ENCODE results near the gene IARS2.
"Not testable (repeated sequence)": the region's sequence is repeated elsewhere in the genome, so short reads cannot be mapped to it uniquely, and the experiment has no call there.

IARS2 gene

GRCh38 chr1:220094016-220094911, at the start of gene IARS2:
IARS2 (plus strand) TSS chr1:220094132; CDS start chr1:220094217, 85 bp downstream.
- DNase-seq (ENCODE audit: low read depth in 3 of 3) = peak; percentile 81 to 92 (median 88)

- DNase-seq (ENCODE audit: low read depth in 3 of 3) = no peak
Measured at GRCh38 chr1:220044678-220045355, 49.1 kb upstream of the IARS2 start.

- peak in 1 of 3 experiments; percentile 5 for DNase-seq (ENCODE audit: low read depth in 3 of 3)
Measured at GRCh38 chr1:220045356-220046051, 48.4 kb upstream of the IARS2 start.

DNA sequence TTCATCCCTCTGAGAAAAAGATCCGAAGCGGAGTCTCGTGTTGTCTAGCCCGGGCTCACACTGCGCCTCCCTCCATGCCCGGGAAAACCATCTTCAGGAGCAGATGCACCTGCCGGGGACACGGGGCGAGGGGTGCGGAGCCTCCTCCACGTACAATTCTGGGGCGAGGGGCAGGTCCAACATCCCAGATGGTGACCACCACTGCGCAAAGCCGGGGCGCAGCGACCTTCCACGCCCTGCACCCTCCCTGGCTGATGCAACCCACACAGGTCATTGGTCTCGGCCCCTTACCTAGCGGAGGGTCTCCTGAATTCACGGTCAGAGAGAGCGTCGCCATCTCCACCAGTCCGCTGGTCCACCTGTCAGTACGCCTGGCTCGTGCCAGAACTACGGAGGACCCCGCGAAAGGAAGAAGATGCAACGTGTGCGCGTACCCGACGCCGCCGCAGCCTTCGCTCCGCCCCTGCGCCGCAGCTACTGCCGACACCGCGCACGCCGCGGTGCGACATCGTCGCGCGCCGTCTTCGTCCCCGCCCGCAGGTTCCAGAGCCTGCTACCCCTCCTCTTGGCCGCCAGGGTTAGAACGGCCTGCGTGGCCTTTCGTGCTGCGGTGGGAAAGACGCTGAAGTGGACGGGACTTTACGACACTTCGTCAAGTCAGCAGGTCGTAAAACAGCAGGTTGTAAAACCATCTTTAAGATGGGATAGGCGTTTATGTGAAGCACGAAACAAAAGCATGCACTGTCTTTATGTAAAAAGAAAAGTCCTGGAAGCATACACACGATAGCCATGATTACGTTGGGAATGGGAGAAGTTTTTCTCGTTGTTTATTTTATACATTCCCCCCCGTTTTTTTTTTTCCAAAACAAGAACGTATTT, 47.6 kb upstream of the IARS2 start, which contains the start of gene EPRS1:
Gene EPRS1 (minus strand): TSS at position 454 of the 879 bp plus-strand sequence. CDS start 117 bp downstream, at position 337.
- peak; percentile 89 to 91 (median 89) for DNase-seq (ENCODE audit: low read depth in 3 of 3)

DNA sequence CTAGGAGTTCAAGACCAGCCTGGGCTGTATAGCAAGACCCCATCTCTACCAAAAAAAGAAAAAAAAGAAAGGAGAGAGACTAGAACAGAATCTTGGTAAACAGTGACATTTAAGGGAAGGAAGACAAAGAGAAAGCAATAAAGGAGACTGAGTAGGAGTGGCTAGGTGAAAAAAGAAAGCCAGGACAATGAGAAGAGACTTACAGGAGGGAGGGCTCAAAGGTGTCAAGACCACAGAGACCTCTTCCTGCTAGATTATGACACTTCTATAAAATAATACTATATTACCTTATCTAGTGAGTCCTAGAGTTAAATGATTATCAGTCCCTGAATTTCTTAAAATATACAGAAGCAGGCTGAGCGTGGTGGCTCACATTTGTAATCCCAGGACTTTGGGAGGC, 37.6 kb upstream of the IARS2 start:
- no peak for DNase-seq (ENCODE audit: low read depth in 3 of 3)

GRCh38 chr1:220060876-220061275, 33.1 kb upstream of the IARS2 start:
- DNase-seq (ENCODE audit: low read depth in 3 of 3) = no peak

DNA sequence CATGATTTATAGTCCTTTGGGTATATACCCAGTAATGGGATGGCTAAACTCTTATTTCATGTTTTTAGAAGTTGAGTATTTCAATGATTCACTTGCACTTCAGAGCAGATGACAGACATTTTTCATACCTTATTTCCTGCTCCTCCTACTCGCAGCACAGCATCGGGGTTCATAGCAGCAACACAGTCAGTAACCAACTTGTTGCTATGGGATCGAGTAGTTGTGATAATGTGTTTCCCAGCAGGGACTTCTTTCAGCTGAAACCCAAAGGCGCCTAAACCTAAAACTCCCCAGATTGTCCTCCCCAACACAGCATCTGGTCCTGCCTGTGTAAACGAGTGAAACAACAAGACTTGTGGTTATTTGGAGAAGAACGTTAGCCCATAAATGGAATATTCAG, 31.3 kb upstream of the IARS2 start:
- no peak for DNase-seq (ENCODE audit: low read depth in 3 of 3)

DNA sequence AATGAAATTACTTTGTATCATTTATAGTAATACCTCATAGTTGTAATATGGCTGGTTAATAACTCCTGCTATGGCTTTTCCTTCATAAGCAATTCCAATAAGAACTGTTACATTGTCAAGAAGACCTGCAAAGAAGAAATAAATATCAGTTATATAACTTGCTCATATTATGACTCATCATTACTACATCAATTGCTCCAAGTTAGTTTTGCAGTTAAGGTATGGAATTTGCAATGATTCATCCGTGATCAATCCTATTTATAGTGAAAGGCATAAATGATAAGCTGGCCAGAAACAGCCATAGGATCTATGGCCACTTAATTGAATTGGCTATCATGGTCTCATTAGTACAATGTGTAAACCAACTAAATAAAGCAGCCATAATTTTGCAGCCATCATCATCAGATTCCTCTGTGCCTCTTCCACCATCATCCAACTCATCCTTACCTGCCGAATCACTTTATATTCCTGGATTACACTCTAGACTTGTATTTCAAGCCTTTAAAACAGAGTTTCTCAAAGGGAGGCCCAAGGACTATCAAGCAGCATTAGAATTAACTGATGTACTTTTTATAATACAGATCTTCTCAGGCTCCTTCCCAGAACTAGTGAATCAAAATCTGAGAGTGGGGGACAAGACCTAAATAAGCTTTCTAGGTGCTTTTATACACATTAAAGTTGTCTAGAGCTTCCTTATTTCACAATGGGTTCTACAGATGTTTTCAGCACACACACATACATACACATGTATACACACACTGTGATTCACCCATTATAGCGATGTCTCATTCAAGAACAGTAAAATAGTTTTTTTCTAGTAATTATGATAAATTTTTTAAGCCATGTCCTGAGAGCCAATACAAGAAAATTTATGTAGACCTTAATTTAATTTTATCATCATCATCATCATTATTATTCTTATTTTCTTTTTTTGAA, 26.4 kb upstream of the IARS2 start:
- no peak for DNase-seq (ENCODE audit: low read depth in 3 of 3)

DNA sequence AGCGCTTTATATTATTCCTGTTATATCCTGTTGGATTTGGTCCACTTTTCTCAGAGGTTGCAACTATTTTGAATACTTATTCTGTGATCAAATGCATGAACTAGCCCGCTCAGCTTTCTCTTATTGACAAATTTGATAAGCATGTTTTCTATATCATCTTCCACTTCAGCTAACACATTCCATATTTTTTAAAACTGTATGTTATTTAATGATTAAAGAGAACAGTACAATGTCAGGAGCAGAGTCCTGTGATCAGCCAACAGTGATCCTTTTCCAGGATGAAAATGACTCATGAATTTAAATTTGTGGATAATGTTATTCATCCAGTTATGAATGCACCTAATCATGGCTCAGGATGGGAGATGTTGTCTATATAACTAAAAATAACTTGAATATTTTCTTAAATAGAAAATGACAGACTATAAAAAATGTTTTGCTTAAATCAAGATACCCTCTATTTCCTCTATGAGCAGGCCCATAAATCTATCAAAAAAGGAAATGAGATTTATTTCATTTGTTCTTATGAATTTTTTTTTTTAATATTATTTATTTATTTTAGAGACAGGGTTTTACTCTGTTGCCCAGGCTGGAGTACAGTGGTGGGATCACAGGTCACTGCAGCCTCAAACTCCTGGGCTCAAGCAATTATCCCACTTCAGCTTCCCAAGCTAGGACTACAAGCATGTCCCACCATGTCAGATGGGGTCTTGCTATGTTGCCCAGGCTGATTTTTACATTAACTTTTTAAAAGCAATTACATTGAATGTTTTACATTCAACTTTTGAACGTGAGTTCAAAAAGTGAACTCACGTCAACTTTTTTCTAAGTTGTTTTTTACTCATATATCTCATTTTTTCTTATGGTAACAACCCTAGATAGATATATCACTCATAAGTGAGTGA, 16.8 kb upstream of the IARS2 start:
- DNase-seq (ENCODE audit: low read depth in 3 of 3) = no peak

- no peak for DNase-seq (ENCODE audit: low read depth in 3 of 3)
Measured at GRCh38 chr1:220077887-220078286, 16.0 kb upstream of the IARS2 start.

- no peak for DNase-seq (ENCODE audit: low read depth in 3 of 3)
Measured at GRCh38 chr1:220084460-220084859, 9.5 kb upstream of the IARS2 start.

DNA sequence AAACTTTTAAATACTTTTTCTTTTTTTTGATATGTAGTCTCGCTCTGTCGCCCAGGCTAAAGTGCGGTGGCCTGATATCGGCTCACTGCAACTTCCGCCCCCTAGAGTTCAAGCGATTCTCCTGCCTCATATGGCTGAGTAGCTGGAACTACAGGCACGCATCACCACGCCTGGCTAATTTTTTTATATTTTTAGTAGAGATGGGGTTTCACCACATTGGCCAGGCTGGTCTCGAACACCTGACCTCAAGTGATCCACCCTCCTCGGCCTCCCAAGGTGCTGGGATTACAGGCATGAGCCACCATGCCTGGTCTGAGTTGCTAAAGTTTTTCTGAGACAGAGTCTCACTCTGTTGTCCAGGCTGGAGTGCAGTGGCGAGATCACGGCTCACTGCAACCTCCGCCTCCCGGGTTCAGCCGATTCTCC, 7.7 kb upstream of the IARS2 start:
- DNase-seq (ENCODE audit: low read depth in 3 of 3) = not testable (repeated sequence)

DNA sequence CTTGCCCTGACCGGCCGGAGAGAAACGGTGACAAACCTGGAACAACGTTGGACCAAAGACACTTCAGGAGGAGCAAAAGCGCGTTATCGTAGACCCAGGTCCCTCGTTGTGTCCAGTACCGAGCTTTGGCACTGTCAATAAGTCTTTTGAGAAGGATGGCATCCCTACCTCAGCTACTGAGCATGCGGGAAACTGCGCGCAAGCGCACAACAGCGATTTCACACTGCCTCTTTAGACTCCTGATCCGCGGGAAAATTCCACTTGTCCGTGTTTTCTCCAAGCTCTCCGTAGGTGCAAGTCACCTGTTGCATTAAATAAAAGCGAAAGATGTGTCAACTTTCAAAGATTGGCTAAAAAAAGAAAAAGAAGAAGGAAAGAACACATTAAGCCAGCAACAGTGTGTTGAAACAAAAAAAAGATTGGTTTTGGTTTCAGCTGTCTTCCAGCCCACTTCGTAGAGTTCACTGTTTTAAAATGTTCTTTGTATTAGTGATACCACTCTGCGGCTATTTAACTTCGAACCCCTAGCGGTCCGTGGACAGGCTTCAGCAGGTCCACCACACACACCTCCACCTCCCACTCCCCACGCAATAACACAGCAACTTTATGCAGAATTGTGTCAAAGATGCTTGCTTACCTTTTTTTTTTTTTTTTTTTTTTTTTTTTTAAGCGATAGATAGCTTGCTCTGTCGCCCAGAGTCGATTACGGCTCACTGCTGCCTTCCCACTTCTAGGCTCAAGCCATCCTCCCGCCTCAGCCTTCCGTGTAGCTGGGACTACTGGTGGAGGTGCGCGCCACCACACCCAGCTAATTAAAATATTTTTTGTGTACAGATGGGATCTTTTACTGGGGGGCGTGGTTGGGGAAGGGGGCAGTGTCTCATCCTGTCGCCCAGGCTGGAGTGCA, 4.0 kb upstream of the IARS2 start, which contains the start of gene BPNT1:
Gene BPNT1 (minus strand): TSS at position 139 of the 907 bp plus-strand sequence. CDS start 9,942 bp downstream, outside the sequence.
- peak; percentile 89 to 97 (median 96) for DNase-seq (ENCODE audit: low read depth in 3 of 3)

DNA sequence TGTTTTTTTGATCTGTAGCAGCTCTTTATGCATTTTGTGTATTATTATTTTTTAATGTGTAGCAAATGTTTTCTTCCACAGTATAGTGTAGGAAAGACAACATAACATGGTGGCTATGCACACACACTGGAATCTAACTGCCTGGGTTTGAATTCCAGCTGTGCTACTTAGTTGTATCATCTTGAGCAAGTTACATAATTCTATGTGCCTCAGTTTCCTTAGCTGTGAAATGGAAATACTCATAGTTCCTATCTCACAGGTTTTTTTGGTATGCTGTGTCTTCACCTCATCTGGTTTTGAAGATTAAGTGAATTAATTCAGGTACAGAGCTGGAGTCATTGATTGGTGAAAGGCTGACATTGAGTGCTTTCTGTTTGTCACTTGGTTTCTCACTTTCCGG, 1.2 kb upstream of the IARS2 start:
- DNase-seq (ENCODE audit: low read depth in 3 of 3) = no peak

- no peak for DNase-seq (ENCODE audit: low read depth in 3 of 3)
Measured at GRCh38 chr1:220093361-220094015, 444 bp upstream of the IARS2 start.

GRCh38 chr1:220099826-220100225, 5.9 kb downstream of the IARS2 start:
- no peak for DNase-seq (ENCODE audit: low read depth in 3 of 3)

DNA sequence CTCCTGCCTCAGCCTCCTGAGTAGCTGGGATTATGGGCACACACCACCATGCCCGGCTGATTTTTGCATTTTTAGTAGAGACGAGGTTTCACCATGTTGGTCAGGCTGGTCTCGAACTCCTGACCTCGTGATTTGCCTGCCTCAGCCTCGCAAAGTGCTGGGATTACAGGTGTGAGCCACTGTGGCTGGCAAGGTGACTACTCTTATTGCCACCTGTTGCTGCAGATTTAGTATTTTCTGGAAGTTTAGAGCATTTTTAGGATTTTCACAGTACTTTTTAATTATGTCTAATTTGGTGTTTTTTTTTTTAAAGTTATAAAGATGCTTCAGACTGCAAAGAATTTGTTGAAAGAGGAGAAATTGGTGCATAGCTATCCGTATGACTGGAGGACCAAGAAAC, 16.5 kb downstream of the IARS2 start:
- not testable (repeated sequence) for DNase-seq (ENCODE audit: low read depth in 3 of 3)
